SU-DHL-6 (cell line): Measurements from ENCODE around the gene CLINT1.
A peak's percentile ranks its signal among the peaks of the same experiment; 100 is the strongest.

Source experiments
- H2AFZ ChIP-seq: fragments of 200-600 bp; sonication (generic); 2 replicates; pipeline ENCODE4 v1.6.1; 2014; ENCODE audit warnings: low read depth, mild to moderate bottlenecking, moderate library complexity, mixed read lengths, antibody characterized with exemption, low read length; ENCODE audit not compliant: severe bottlenecking
- H3F3A ChIP-seq: fragments of 200-600 bp; shearing (Covaris generic); 2 replicates; pipeline ENCODE4 v1.6.0; 2016; ENCODE audit warnings: antibody characterized with exemption, mild to moderate bottlenecking; ENCODE audit not compliant: insufficient read depth
- H3K27ac ChIP-seq: fragments of 200-600 bp; sonication (generic); 2 replicates; pipeline ENCODE4 v1.5.1; 2016; ENCODE audit warnings: low read depth, mild to moderate bottlenecking, low read length, moderate library complexity, mixed read lengths
- H3K27me3 ChIP-seq: fragments of 200-600 bp; sonication (generic), shearing (Covaris generic); 2 replicates; pipeline ENCODE4 v1.6.0; 2014; ENCODE audit warnings: mild to moderate bottlenecking, low read length
- H3K36me3 ChIP-seq: fragments of 200-600 bp; sonication (generic); 2 replicates; pipeline ENCODE4 v1.6.1; 2014; ENCODE audit warnings: mild to moderate bottlenecking, low read length, mixed read lengths
- H3K4me2 ChIP-seq: fragments of 300-600, 200-600 bp; shearing (Covaris generic), sonication (generic); 2 replicates; pipeline ENCODE4 v1.6.0; 2014; ENCODE audit warnings: low read length, low read depth, mild to moderate bottlenecking; ENCODE audit not compliant: poor library complexity, severe bottlenecking
- H3K4me3 ChIP-seq: fragments of 200-600 bp; sonication (generic); 2 replicates; pipeline ENCODE4 v1.5.1; 2014; ENCODE audit warnings: antibody characterized with exemption, low read length, mild to moderate bottlenecking, mixed read lengths; ENCODE audit not compliant: insufficient read depth, poor library complexity, severe bottlenecking
- H3K79me2 ChIP-seq: fragments of 200-600 bp; sonication (generic); 2 replicates; pipeline ENCODE4 v1.6.1; 2014; ENCODE audit warnings: mild to moderate bottlenecking, low read length, moderate library complexity; ENCODE audit not compliant: insufficient read depth
- H3K9ac ChIP-seq: fragments of 200-600 bp; sonication (generic); 2 replicates; pipeline ENCODE4 v1.7.0; 2014; ENCODE audit warnings: mild to moderate bottlenecking, low read length
- H3K9me2 ChIP-seq: fragments of 200-600 bp; sonication (generic); replicated peaks from 2 replicates; pipeline ENCODE4 v1.6.1; 2014; ENCODE audit warnings: low read length; ENCODE audit not compliant: insufficient read depth
- H3K9me3 ChIP-seq: fragments of 200-600 bp; sonication (generic); 2 replicates; pipeline ENCODE4 v1.6.1; 2014; ENCODE audit warnings: low read length, mixed read lengths; ENCODE audit not compliant: insufficient read depth
- H4K20me1 ChIP-seq: fragments of 200-600 bp; sonication (generic); 2 replicates; pipeline ENCODE4 v1.6.1; 2014; ENCODE audit warnings: low read depth, mild to moderate bottlenecking, antibody characterized with exemption, low read length, moderate library complexity, mixed read lengths
- CTCF ChIP-seq: fragments of 200-600 bp; sonication (generic); IDR thresholded peaks from one replicate; pipeline ENCODE4 v1.5.1; 2017; ENCODE audit warnings: antibody characterized with exemption, mild to moderate bottlenecking, low read length, moderate library complexity; ENCODE audit not compliant: insufficient read depth, poor library complexity, severe bottlenecking
- EZH2phosphoT487 ChIP-seq: fragments of 200-600 bp; sonication (generic), shearing (Covaris generic); conservative IDR thresholded peaks from 2 replicates; pipeline ENCODE4 v1.6.1; 2018; ENCODE audit warnings: mild to moderate bottlenecking, antibody characterized with exemption, low read length, moderate library complexity, mixed read lengths

Gene CLINT1

GRCh38 chr5:157828944-157829639 is 29.9 kb downstream of the CLINT1 start:
- no peaks in the 10 kb centered on the region for H3K9me3 ChIP-seq
- H3K36me3 ChIP-seq: no peaks in the 10 kb centered on the region
- H3K4me2 ChIP-seq: peak overlapping the region; percentile 47
- H3F3A ChIP-seq: peaks cover 50% of the 10 kb centered on the region
- H3K27me3 ChIP-seq: no peaks in the 10 kb centered on the region
- H3K9me2 ChIP-seq: no peaks in the 10 kb centered on the region
- no peak overlapping the region for H2AFZ ChIP-seq
- no peak overlapping the region for H3K9ac ChIP-seq
- peak overlapping the region; percentile 10 for H3K4me3 ChIP-seq
- TF ChIP-seq CTCF: no peak
- no peak for TF ChIP-seq EZH2phosphoT487
- H4K20me1 ChIP-seq: 0 out of 2 replicates have a peak, but pooled peaks cover 3% of the 10 kb centered on the region
- peak overlapping the region; percentile 91 for H3K27ac ChIP-seq
- H3K79me2 ChIP-seq: peaks cover 74% of the 10 kb centered on the region

GRCh38 chr5:157828105-157828943 is 30.6 kb downstream of the CLINT1 start:
- Histone ChIP-seq H3K4me2 (peak overlapping the region; percentile 47), H3K9ac (no peak overlapping the region), H2AFZ (no peak overlapping the region), H3K27me3 (no peaks in the 10 kb centered on the region), H3K27ac (peak overlapping the region; percentile 91), H4K20me1 (0 out of 2 replicates have a peak, but pooled peaks cover 3% of the 10 kb centered on the region), H3F3A (peaks cover 50% of the 10 kb centered on the region), H3K36me3 (no peaks in the 10 kb centered on the region), H3K9me2 (no peaks in the 10 kb centered on the region), H3K9me3 (no peaks in the 10 kb centered on the region), H3K4me3 (no peak overlapping the region), H3K79me2 (peaks cover 81% of the 10 kb centered on the region)
- TF ChIP-seq EZH2phosphoT487: no peak
- TF ChIP-seq CTCF: no peak

GRCh38 chr5:157827423-157827822 is 31.5 kb downstream of the CLINT1 start:
- Histone ChIP-seq H3K4me3 (no peak overlapping the region), H3K79me2 (peaks cover 83% of the 10 kb centered on the region), H3K9me3 (no peaks in the 10 kb centered on the region), H3K27ac (peak overlapping the region; percentile 91), H3K4me2 (no peak overlapping the region), H3K9ac (no peak overlapping the region), H4K20me1 (0 out of 2 replicates have a peak, but pooled peaks cover 3% of the 10 kb centered on the region), H2AFZ (no peak overlapping the region), H3K36me3 (peaks cover 4% of the 10 kb centered on the region; the same call in 1 of the 2 replicates), H3K27me3 (no peaks in the 10 kb centered on the region), H3K9me2 (no peaks in the 10 kb centered on the region), H3F3A (peaks cover 45% of the 10 kb centered on the region)
- TF ChIP-seq EZH2phosphoT487: no peak
- no peak for TF ChIP-seq CTCF
